HCT116 (cell line): Measurements from ENCODE around the gene LIPA. TPM values are rescaled to one million over a fixed set of nuclear protein-coding genes. Genes with fewer than 3 reads are reported as not detected.

ENCODE experiments used
- ATAC-seq: fragments of 200-7000 bp; cut with Tn5 transposase; 2 replicates; pipeline ENCODE4 v1.9.1; 2020; ENCODE audit warnings: mild to moderate bottlenecking, moderate library complexity
- BruUV-seq: library from RNA; stranded (reverse); fragments of 400-500 nt; replicated peaks from 2 replicates; lab custom pipeline; 2021; lab: Mats Ljungman, UMichigan
- CTCF ChIA-PET: fragments of 300-600 bp; sonication (Branson Sonifier 250); formaldehyde crosslinking; loops from one replicate; lab custom pipeline; 2021; ENCODE audit warnings: antibody characterized with exemption; lab: Charles Lee
- POLR2A ChIA-PET: fragments of 300-600, 350-600 bp; sonication (Branson Sonifier 250); formaldehyde crosslinking; loops from one replicate; lab custom pipeline; 2021; ENCODE audit warnings: antibody characterized with exemption; lab: Charles Lee
- RAD21 ChIA-PET, 2 experiments: fragments of 300-600 bp; sonication (Branson Sonifier 250); formaldehyde crosslinking; loops; one replicate each; lab custom pipeline; 2023; ENCODE audit warnings: low total read pairs in 2 of 2; ENCODE audit not compliant: uncharacterized antibody in 2 of 2, unreplicated experiment in 2 of 2, low non-redundant PET in 1 of 2; lab: Charles Lee
- DNase-seq: peaks from one replicate; pipeline ENCODE4 v3.0.0-alpha.2; 2010; ENCODE audit warnings: low read depth, low spot score
- H2AFZ ChIP-seq: fragments of 200-600 bp; shearing (Covaris generic), sonication (generic); 2 replicates; pipeline ENCODE4 v1.6.1; 2017; ENCODE audit warnings: low read depth, mixed run types, mixed read lengths, antibody characterized with exemption, low read length; ENCODE audit not compliant: poor library complexity, severe bottlenecking
- H3K27ac ChIP-seq: 2 replicates; pipeline ENCODE4 v1.5.1; 2012; ENCODE audit warnings: low read depth, low read length
- H3K27me3 ChIP-seq: fragments of 200-600 bp; sonication (generic); 2 replicates; pipeline ENCODE4 v1.6.1; 2016; ENCODE audit warnings: mixed run types, low read length, mixed read lengths; ENCODE audit not compliant: insufficient read depth
- H3K36me3 ChIP-seq, 2 experiments: fragments of 200-500 bp in 1 of 2; fragments of 200-600 bp in 1 of 2; sonication (Bioruptor generic) in 1 of 2; sonication (generic) in 1 of 2; 2 replicates each; pipeline versions ENCODE4 v1.5.1 to v1.6.1; 2014 to 2016; ENCODE audit warnings: low read length in 2 of 2, inconsistent platforms in 1 of 2, mixed read lengths in 1 of 2, mixed run types in 1 of 2; ENCODE audit not compliant: insufficient read depth in 2 of 2, control insufficient read depth in 1 of 2
- H3K4me1 ChIP-seq, 2 experiments: fragments of 200-600 bp in 1 of 2; sonication (generic) in 1 of 2; 2 replicates each; pipeline versions ENCODE4 v1.5.1 to v1.6.1; 2012 to 2017; ENCODE audit warnings: low read length in 2 of 2, inconsistent platforms in 1 of 2, mild to moderate bottlenecking in 1 of 2, mixed read lengths in 1 of 2, mixed run types in 1 of 2, moderate library complexity in 1 of 2; ENCODE audit not compliant: insufficient read depth in 2 of 2, control insufficient read depth in 1 of 2
- H3K4me2 ChIP-seq: fragments of 200-600 bp; sonication (generic); 2 replicates; pipeline ENCODE4 v1.6.1; 2017; ENCODE audit warnings: mixed run types, low read length, mixed read lengths
- H3K4me3 ChIP-seq, 2 experiments: fragments of 200-600 bp in 1 of 2; sonication (generic) in 1 of 2; replicated peaks in 1 of 2; 2 replicates each; pipeline ENCODE4 v1.5.1; 2011 to 2016; ENCODE audit warnings: low read length in 2 of 2, control low read depth in 1 of 2, low read depth in 1 of 2, mild to moderate bottlenecking in 1 of 2, mixed read lengths in 1 of 2, mixed run types in 1 of 2
- H3K79me2 ChIP-seq: fragments of 200-600 bp; sonication (generic); 2 replicates; pipeline ENCODE4 v1.6.1; 2017; ENCODE audit warnings: mild to moderate bottlenecking, mixed run types, low read length, moderate library complexity, mixed read lengths; ENCODE audit not compliant: insufficient read depth
- H3K9ac ChIP-seq: fragments of 200-600 bp; sonication (generic); 2 replicates; pipeline ENCODE4 v1.6.1; 2016; ENCODE audit warnings: low read length, mixed read lengths
- H3K9me2 ChIP-seq: fragments of 200-600 bp; sonication (generic), shearing (Covaris generic); 2 replicates; pipeline ENCODE4 v1.6.1; 2017; ENCODE audit warnings: mixed run types, mild to moderate bottlenecking, moderate library complexity; ENCODE audit not compliant: insufficient read depth
- H3K9me3 ChIP-seq, 2 experiments: fragments of 200-500 bp in 1 of 2; fragments of 200-600 bp in 1 of 2; sonication (Bioruptor generic) in 1 of 2; sonication (generic) in 1 of 2; 2 replicates each; pipeline ENCODE4 v1.6.1; 2014 to 2017; ENCODE audit warnings: low read length in 2 of 2, mixed read lengths in 2 of 2, inconsistent platforms in 1 of 2, low read depth in 1 of 2, mild to moderate bottlenecking in 1 of 2, mixed run types in 1 of 2, moderate library complexity in 1 of 2; ENCODE audit not compliant: control insufficient read depth in 1 of 2, insufficient read depth in 1 of 2
- H4K20me1 ChIP-seq: fragments of 200-600 bp; sonication (generic), shearing (Covaris generic); 2 replicates; pipeline ENCODE4 v1.6.1; 2017; ENCODE audit warnings: mixed run types, mild to moderate bottlenecking, moderate library complexity; ENCODE audit not compliant: insufficient read depth
- CEBPB ChIP-seq: IDR thresholded peaks from 2 replicates; pipeline ENCODE4 v1.6.1; 2012; ENCODE audit warnings: low read depth
- EGR1 ChIP-seq: IDR thresholded peaks from 2 replicates; pipeline ENCODE4 v1.6.1; 2012; ENCODE audit warnings: low read depth
- ELF1 ChIP-seq: IDR thresholded peaks from 2 replicates; pipeline ENCODE4 v1.6.1; 2012; ENCODE audit warnings: low read depth, borderline replicate concordance
- EZH2 ChIP-seq: fragments of 200-600 bp; sonication (generic); IDR thresholded peaks from 2 replicates; pipeline ENCODE4 v1.6.1; 2017; ENCODE audit warnings: antibody characterized with exemption, mixed run types
- POLR2A ChIP-seq: IDR thresholded peaks from 2 replicates; pipeline ENCODE4 v1.7.0; 2011; ENCODE audit warnings: borderline replicate concordance; ENCODE audit not compliant: insufficient read depth, insufficient read length; ENCODE audit errors: extremely low read depth
- POLR2AphosphoS5 ChIP-seq: IDR thresholded peaks from 2 replicates; pipeline ENCODE4 v1.6.1; 2011; ENCODE audit warnings: mild to moderate bottlenecking, low read depth, low read length, moderate library complexity
- RAD21 ChIP-seq: IDR thresholded peaks from 2 replicates; pipeline ENCODE4 v1.6.1; 2012; ENCODE audit warnings: low read depth, mild to moderate bottlenecking
- SP1 ChIP-seq: IDR thresholded peaks from 2 replicates; pipeline ENCODE4 v1.6.1; 2012; ENCODE audit warnings: low read depth
- SRF ChIP-seq: IDR thresholded peaks from 2 replicates; pipeline ENCODE4 v1.6.1; 2012; ENCODE audit warnings: low read depth
- YY1 ChIP-seq: IDR thresholded peaks from 2 replicates; pipeline ENCODE4 v1.6.1; 2011; ENCODE audit warnings: low read length, low read depth, moderate library complexity, mild to moderate bottlenecking; ENCODE audit not compliant: insufficient replicate concordance; ENCODE audit errors: extremely low read depth
- ZFX ChIP-seq: fragments of 450-650 bp; IDR thresholded peaks from 2 replicates; pipeline ENCODE4 v1.6.1; 2017
- ZNF274 ChIP-seq: fragments of 200-500 bp; sonication (Bioruptor generic); IDR thresholded peaks from 2 replicates; pipeline ENCODE4 v1.6.1; 2014; ENCODE audit warnings: mild to moderate bottlenecking, low read depth, low read length, inconsistent platforms
- intact Hi-C: fragments of 100-400 bp; cut with micrococcal nuclease; formaldehyde crosslinking; loops from 2 replicates; pipeline ENCODE4 v1.10.0; 2022
- total RNA-seq: library from RNA; stranded (reverse); gene quantifications from one replicate; pipeline ENCODE4 v1.2.1, GENCODE V29; 2021; ENCODE audit not compliant: unreplicated experiment
- TF ChIP-seq, protein P1 (sequence below): IDR thresholded peaks from 2 replicates; pipeline ENCODE4 v1.6.1; 2012
- TF ChIP-seq, protein P2 (sequence below): IDR thresholded peaks from 2 replicates; pipeline ENCODE4 v1.6.1; 2011; ENCODE audit warnings: mild to moderate bottlenecking, low read length, moderate library complexity; ENCODE audit not compliant: insufficient replicate concordance; ENCODE audit errors: extremely low read depth
- TF ChIP-seq, protein P3 (sequence below): IDR thresholded peaks from 2 replicates; pipeline ENCODE4 v1.6.1; 2012; ENCODE audit warnings: low read depth
- TF ChIP-seq, protein P4 (sequence below): IDR thresholded peaks from 2 replicates; pipeline ENCODE4 v1.6.1; 2012
- TF ChIP-seq, protein P5 (sequence below), 3 experiments: fragments of 200-600 bp in 1 of 3; sonication (generic) in 1 of 3; IDR thresholded peaks in 2 of 3; conservative IDR thresholded peaks in 1 of 3; 2 replicates each; pipeline ENCODE4 v1.5.1; 2012 to 2017; ENCODE audit warnings: low read depth in 2 of 3, low read length in 2 of 3, antibody characterized with exemption in 1 of 3, borderline replicate concordance in 1 of 3, control low read depth in 1 of 3, mild to moderate bottlenecking in 1 of 3, mixed read lengths in 1 of 3, mixed run types in 1 of 3, moderate library complexity in 1 of 3; ENCODE audit not compliant: insufficient read depth in 1 of 3

The LIPA gene
- total RNA-seq, 1 experiment from 2014 or later, result 27.1 TPM

DNA sequence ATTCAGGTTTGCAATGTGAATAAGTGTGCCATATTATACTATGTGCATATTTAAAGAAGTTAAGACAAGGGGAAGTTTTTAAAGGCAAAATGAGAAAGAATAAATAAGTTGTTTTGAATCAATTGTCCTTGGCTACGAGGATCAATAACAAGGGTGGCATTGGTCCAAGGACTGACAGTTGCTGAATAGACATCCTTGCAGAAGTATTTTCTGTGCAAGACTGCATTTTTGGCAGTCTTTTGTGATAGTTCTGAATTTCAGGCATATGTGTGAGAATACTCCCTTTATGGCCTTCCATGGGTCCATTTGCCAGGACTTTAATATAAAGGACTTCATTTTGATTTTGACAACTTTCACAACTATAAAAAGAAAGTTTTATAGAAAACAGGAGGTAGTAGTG, 5.4 kb upstream of the LIPA start:
- no peaks in the 10 kb centered on the region for H3K27me3 ChIP-seq
- TF ChIP-seq RAD21 (no peak), POLR2A (no peak), EZH2 (no peak), CEBPB (no peak), EGR1 (no peak), ELF1 (no peak), POLR2AphosphoS5 (no peak), SP1 (no peak), ZFX (no peak), SRF (no peak), YY1 (no peak), ZNF274 (no peak)
- TF ChIP-seq, protein P1, sequence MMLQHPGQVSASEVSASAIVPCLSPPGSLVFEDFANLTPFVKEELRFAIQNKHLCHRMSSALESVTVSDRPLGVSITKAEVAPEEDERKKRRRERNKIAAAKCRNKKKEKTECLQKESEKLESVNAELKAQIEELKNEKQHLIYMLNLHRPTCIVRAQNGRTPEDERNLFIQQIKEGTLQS, result no peak
- TF ChIP-seq, protein P2, sequence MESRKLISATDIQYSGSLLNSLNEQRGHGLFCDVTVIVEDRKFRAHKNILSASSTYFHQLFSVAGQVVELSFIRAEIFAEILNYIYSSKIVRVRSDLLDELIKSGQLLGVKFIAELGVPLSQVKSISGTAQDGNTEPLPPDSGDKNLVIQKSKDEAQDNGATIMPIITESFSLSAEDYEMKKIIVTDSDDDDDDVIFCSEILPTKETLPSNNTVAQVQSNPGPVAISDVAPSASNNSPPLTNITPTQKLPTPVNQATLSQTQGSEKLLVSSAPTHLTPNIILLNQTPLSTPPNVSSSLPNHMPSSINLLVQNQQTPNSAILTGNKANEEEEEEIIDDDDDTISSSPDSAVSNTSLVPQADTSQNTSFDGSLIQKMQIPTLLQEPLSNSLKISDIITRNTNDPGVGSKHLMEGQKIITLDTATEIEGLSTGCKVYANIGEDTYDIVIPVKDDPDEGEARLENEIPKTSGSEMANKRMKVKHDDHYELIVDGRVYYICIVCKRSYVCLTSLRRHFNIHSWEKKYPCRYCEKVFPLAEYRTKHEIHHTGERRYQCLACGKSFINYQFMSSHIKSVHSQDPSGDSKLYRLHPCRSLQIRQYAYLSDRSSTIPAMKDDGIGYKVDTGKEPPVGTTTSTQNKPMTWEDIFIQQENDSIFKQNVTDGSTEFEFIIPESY, result no peak
- TF ChIP-seq, protein P3, sequence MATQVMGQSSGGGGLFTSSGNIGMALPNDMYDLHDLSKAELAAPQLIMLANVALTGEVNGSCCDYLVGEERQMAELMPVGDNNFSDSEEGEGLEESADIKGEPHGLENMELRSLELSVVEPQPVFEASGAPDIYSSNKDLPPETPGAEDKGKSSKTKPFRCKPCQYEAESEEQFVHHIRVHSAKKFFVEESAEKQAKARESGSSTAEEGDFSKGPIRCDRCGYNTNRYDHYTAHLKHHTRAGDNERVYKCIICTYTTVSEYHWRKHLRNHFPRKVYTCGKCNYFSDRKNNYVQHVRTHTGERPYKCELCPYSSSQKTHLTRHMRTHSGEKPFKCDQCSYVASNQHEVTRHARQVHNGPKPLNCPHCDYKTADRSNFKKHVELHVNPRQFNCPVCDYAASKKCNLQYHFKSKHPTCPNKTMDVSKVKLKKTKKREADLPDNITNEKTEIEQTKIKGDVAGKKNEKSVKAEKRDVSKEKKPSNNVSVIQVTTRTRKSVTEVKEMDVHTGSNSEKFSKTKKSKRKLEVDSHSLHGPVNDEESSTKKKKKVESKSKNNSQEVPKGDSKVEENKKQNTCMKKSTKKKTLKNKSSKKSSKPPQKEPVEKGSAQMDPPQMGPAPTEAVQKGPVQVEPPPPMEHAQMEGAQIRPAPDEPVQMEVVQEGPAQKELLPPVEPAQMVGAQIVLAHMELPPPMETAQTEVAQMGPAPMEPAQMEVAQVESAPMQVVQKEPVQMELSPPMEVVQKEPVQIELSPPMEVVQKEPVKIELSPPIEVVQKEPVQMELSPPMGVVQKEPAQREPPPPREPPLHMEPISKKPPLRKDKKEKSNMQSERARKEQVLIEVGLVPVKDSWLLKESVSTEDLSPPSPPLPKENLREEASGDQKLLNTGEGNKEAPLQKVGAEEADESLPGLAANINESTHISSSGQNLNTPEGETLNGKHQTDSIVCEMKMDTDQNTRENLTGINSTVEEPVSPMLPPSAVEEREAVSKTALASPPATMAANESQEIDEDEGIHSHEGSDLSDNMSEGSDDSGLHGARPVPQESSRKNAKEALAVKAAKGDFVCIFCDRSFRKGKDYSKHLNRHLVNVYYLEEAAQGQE, result no peak
- TF ChIP-seq, protein P4, sequence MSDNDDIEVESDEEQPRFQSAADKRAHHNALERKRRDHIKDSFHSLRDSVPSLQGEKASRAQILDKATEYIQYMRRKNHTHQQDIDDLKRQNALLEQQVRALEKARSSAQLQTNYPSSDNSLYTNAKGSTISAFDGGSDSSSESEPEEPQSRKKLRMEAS, result no peak
- TF ChIP-seq, protein P5, sequence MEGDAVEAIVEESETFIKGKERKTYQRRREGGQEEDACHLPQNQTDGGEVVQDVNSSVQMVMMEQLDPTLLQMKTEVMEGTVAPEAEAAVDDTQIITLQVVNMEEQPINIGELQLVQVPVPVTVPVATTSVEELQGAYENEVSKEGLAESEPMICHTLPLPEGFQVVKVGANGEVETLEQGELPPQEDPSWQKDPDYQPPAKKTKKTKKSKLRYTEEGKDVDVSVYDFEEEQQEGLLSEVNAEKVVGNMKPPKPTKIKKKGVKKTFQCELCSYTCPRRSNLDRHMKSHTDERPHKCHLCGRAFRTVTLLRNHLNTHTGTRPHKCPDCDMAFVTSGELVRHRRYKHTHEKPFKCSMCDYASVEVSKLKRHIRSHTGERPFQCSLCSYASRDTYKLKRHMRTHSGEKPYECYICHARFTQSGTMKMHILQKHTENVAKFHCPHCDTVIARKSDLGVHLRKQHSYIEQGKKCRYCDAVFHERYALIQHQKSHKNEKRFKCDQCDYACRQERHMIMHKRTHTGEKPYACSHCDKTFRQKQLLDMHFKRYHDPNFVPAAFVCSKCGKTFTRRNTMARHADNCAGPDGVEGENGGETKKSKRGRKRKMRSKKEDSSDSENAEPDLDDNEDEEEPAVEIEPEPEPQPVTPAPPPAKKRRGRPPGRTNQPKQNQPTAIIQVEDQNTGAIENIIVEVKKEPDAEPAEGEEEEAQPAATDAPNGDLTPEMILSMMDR (IDR thresholded peaks at IDR 0.05 in 2 of 3, conservative IDR thresholded peaks at IDR 0.05 in 1 of 3; ENCODE audit: borderline replicate concordance in 1 of 3, insufficient read depth in 1 of 3, low read depth in 2 of 3, low read length in 2 of 3), result no peak
- TF ChIP-seq, all 23 proteins: peak for 0
- ChIA-PET CTCF (no interaction called here), RAD21 (no interaction called here), POLR2A (no interaction called here)
- intact Hi-C loops, result no loop called here
- H3K9me3 ChIP-seq, result no peaks in the 10 kb centered on the region; a peak in 2 of 4 replicates
- H3K9me2 ChIP-seq, result no peaks in the 10 kb centered on the region
- no peak overlapping the region for H2AFZ ChIP-seq
- no peak overlapping the region for H3K4me3 ChIP-seq
- DNase-seq (no peak), ATAC-seq (no peak)
- H3K4me1 ChIP-seq, result peaks cover 0 to 9% of the 10 kb centered on the region in 2 experiments; a peak in 3 of 4 replicates
- H4K20me1 ChIP-seq, result no peaks in the 10 kb centered on the region
- no peaks in the 10 kb centered on the region for H3K79me2 ChIP-seq
- no peak overlapping the region for H3K4me2 ChIP-seq
- H3K36me3 ChIP-seq, result no peaks in the 10 kb centered on the region
- H3K9ac ChIP-seq, result no peak overlapping the region
- no peak overlapping the region for H3K27ac ChIP-seq
- no TSS peak for BruUV-seq
